ENCODE data around the gene ANKRD28. TPM values are rescaled to one million over a fixed set of nuclear protein-coding genes. Genes with fewer than 3 reads are reported as not detected.

The ANKRD28 gene
- total and polyA plus RNA-seq, 2 of the 13 experiments (the other 11 are each of a cell fraction or from before 2014, with no cell fraction given), result 21.0 to 28.9 TPM

- TF ChIP-seq MXD3 (CRISPR knock-in tag; IDR thresholded peaks at IDR 0.05) (no peak), ZNF704 (CRISPR knock-in tag; IDR thresholded peaks at IDR 0.05; ENCODE audit: borderline replicate concordance) (no peak), PREB (CRISPR knock-in tag; IDR thresholded peaks at IDR 0.05) (no peak), ATRX (CRISPR knock-in tag; IDR thresholded peaks at IDR 0.05; ENCODE audit: borderline replicate concordance) (no peak)
Measured at GRCh38 chr3:15638891-15639262, 158.9 kb downstream of the ANKRD28 start (continued).

GRCh38 chr3:15638193-15638890, 159.4 kb downstream of the ANKRD28 start:
- ATAC-seq, result no peak
- CTCF ChIA-PET (ENCODE audit: low intra/inter-chr PET ratio, low total read pairs), result no interaction called here
- H3K27ac ChIP-seq (ENCODE audit: extremely low read length, insufficient read depth, low read length), result no peak overlapping the region

More at GRCh38 chr3:15638193-15638890, 159.4 kb downstream of the ANKRD28 start:
- no peak overlapping the region for H3K9ac ChIP-seq (ENCODE audit: insufficient read depth, low read depth, low read length)
- FAIRE-seq (no peak), DNase-seq (ENCODE audit: low spot score) (no peak)
- no peak overlapping the region for H2AFZ ChIP-seq (ENCODE audit: low read length)
- POLR2A ChIA-PET, result no interaction called here
- no peak overlapping the region for H3K4me3 ChIP-seq (replicated peaks in 1 of 3; ENCODE audit: insufficient read depth in 1 of 3, low read depth in 2 of 3, low read length in 3 of 3)
- H3K79me2 ChIP-seq (ENCODE audit: insufficient read depth, low read length), result no peaks in the 10 kb centered on the region
- H4K20me1 ChIP-seq (ENCODE audit: insufficient read depth, low read length), result no peaks in the 10 kb centered on the region
- intact Hi-C loops (cut with micrococcal nuclease; ENCODE audit: unreplicated experiment) (no loop called here), in situ Hi-C loops (cut with HindIII; ENCODE audit: extremely low pct_ligation_motif_present, low pct_unique_long_range_greater_than_20kb) (loop anchor here (25.0 kb wide), 1 partner anchor 599 kb away; no protein-coding TSS in a partner anchor)
- 93% methylated on average over 6 of the region's 6 CpGs for WGBS (ENCODE audit: low lambda C conversion rate)
- no peak for TF ChIP-seq ZNF580 (CRISPR knock-in tag; IDR thresholded peaks at IDR 0.05; ENCODE audit: borderline replicate concordance, low read depth)
- no peak for TF ChIP-seq HNRNPH1 (optimal IDR thresholded peaks at IDR 0.05; ENCODE audit: low read depth, low read length)
- no peak for TF ChIP-seq GTF2F1 (IDR thresholded peaks at IDR 0.05; ENCODE audit: low read length)
- TF ChIP-seq ZFP62 (CRISPR knock-in tag; IDR thresholded peaks at IDR 0.05), result no peak
- no peak for TF ChIP-seq NCOR1 (IDR thresholded peaks at IDR 0.05; ENCODE audit: borderline replicate concordance, low read length)
- no peak for TF ChIP-seq MYC (CRISPR knock-in tag; IDR thresholded peaks at IDR 0.05; ENCODE audit: borderline replicate concordance)
- no peak for TF ChIP-seq ZNF558 (CRISPR knock-in tag; IDR thresholded peaks at IDR 0.05; ENCODE audit: borderline replicate concordance)
- TF ChIP-seq ZNF550 (CRISPR knock-in tag; IDR thresholded peaks at IDR 0.05; ENCODE audit: borderline replicate concordance), result no peak
- TF ChIP-seq POGZ (CRISPR knock-in tag; IDR thresholded peaks at IDR 0.05), result no peak
- no peak for TF ChIP-seq HNF4G (IDR thresholded peaks at IDR 0.05; ENCODE audit: borderline replicate concordance, low read depth, low read length)
- TF ChIP-seq HNF4G (CRISPR knock-in tag; IDR thresholded peaks at IDR 0.05; ENCODE audit: borderline replicate concordance, low read depth), result no peak
- no peak for TF ChIP-seq GABPB1 (CRISPR knock-in tag; IDR thresholded peaks at IDR 0.05)
- no peak for TF ChIP-seq JDP2 (CRISPR knock-in tag; IDR thresholded peaks at IDR 0.05; ENCODE audit: borderline replicate concordance)
- TF ChIP-seq ZFP36L2 (CRISPR knock-in tag; IDR thresholded peaks at IDR 0.05), result no peak
- no peak for TF ChIP-seq ZNF296 (CRISPR knock-in tag; conservative IDR thresholded peaks at IDR 0.05)
- no peaks in the 10 kb centered on the region for H3K27me3 ChIP-seq (ENCODE audit: control insufficient read depth in 1 of 2, insufficient read depth in 2 of 2, low read length in 2 of 2)
- no peaks in the 10 kb centered on the region for H3K36me3 ChIP-seq (replicated peaks in 1 of 2; ENCODE audit: control insufficient read depth in 1 of 2, insufficient read depth in 2 of 2, low read length in 2 of 2)
- BruUV-seq (replicated peaks), result no TSS peak
- H3K4me1 ChIP-seq (ENCODE audit: insufficient read depth, low read length), result no peaks in the 10 kb centered on the region
- H3K4me2 ChIP-seq (ENCODE audit: low read depth, low read length), result no peak overlapping the region
- no peaks in the 10 kb centered on the region for H3K9me3 ChIP-seq (ENCODE audit: low read length)

All from HepG2 (cell line).